Ramos (cell line): ENCODE measurements around the gene TMPRSS5.

ENCODE experiments used
- in situ Hi-C: fragments of 300-500 bp; cut with MboI; formaldehyde crosslinking; loops from one replicate; pipeline ENCODE4 v1.14.3; 2022; ENCODE audit warnings: low sequenced_read_pairs; ENCODE audit not compliant: unreplicated experiment

TMPRSS5 gene

DNA sequence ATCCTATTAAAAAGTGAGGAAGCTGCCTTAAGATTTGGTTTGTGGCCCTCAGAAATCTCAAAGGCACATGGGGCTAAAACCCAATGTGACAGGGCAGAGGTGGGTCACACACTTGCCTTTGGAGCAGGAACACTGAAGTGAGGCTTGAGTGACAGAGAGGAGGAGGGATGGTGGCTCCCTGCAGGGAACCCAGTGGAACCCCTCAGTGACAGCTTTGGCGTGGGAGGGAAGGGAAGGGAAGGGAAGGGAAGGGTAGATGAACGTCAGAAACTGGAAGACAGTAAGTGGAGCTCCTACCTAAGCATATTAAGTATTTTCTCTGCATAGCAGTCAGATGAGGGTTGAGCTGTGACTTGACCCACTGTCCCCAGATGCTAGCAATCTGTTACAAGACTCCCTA lies 68.5 kb downstream of the TMPRSS5 start:
- in situ Hi-C loops, result no loop called here
